Ramos (cell line): ENCODE data around the gene LSAMP.

ENCODE experiments used
- in situ Hi-C: fragments of 300-500 bp; cut with MboI; formaldehyde crosslinking; loops from one replicate; pipeline ENCODE4 v1.14.3; 2022; ENCODE audit warnings: low sequenced_read_pairs; ENCODE audit not compliant: unreplicated experiment

LSAMP gene

DNA sequence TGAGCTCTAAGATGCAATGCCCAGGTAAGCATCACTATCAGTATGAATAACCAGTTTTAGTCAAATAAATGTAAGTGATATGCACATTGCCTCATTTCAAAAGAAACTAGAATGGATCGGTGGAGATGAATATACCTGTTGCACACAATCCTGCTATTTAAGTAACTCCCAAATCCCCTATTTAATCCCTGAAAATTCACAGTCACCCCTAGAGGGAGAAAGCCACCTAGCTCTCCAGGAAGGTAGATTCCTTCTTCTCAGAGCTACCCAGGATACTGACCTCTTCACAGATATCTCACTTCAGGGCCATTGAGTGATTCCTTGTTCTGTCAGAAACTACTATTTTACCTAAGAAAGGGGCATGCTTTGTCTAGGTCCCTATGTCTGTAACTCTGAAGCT is 11.7 kb downstream of the LSAMP start:
- in situ Hi-C loops, result no loop called here

DNA sequence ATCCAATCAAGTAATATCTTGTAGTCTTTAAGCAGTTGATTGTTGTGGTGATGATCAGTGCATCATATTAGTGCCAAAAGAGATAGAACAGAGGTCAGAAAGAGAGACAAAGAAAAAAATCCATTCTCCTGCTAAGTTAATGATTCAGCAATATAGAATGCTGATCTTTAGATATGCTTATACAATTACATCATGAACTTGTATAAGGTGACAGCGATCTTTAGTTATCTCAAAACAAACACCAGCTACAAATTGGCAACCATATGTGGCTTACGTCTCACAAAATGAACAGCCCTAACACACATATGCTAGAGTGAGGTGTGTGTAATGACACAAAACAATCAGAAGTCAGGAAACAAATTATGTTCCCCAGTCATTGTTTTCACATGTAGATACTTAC is 12.5 kb downstream of the LSAMP start:
- in situ Hi-C loops, result no loop called here

DNA sequence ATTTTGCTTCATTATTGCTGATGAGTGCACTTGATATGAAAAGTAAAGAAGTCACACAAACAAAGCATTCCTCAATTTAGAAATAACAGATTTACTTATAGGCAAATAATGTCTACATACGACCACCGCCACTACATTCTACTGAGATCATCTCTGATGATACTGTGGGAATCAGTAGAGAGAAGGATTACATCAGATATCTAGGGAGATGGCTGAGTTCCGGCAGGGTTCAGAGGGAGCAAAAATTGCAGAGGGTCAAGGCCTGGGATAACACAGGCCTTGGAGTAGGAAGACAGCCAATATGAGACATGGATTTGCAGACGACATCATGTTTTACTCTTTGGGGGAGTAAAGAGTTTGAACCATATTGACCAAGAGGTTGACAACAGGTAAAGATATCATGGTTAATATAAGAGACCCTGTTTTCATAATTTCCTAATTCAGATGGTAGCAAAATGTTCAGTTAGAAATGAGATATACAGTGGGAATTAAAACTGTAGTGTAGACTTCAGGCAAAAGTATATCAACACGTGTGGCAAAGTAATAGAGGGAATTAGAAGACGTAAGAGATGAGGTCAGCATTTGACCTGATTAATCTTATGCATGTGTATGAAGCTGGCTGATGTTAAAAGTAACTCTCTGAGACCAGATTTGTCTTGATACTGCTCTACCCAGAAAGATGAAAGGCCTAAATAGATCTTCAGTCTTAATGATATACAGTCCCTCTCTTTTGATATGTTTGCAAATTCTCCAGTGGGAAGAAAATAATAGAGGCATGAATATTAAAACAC is 15.6 kb downstream of the LSAMP start:
- in situ Hi-C loops, result no loop called here

DNA sequence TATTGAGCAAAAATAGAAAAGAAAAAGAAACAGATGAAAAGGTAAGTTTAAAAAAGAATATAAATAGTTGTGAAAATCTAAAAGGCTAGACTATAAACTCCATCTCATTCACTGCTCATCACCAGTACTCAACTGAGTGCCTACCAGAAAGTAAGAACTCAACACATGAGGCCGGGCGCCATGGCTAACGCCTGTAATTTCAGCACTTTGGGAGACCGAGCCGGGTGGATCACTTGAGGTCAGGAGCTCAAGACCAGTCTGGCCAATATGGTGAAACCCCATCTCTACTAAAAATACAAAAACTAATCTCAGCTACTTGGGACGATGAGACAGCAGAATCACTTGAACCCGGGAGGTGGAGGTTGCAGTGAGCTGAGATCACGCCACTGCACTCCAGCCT is 19.3 kb downstream of the LSAMP start:
- in situ Hi-C loops, result no loop called here

DNA sequence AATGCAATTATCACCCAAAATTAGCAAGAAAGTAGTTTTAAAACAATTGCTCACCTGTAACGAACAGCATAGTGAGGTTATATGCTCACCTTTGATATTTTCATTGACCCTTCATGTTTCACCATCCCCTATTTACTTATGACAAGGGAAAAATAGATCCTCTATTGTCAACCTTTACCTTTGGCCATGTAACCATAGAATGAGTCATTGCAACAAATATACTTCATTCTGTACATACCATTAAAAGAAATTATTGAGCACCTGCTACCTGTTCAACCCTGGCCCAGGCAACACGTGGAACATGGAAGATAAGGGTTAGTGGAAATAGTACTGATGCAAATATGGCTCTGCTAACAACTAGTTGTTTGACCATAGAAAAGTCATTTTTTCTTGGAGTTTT is 20.2 kb downstream of the LSAMP start:
- in situ Hi-C loops, result no loop called here

DNA sequence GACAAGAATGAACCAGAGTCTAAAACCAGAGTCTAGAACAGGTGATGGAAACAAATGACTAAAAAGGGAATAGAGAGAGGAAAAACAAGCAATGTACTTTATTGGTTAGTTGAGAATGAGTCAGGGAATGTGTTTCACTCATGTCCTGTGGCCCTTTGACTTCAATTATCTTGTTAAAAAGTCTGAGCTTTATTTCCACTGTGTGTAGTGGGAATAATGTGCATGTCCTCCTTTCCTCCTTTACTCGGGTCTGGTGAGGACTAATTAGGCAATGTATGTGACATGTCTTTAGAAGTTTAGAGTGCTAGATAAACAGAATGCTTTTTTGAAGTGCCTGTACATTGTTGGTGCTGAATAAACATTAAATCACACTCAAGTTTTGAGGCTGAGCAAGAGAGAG is 21.3 kb downstream of the LSAMP start:
- in situ Hi-C loops, result no loop called here

DNA sequence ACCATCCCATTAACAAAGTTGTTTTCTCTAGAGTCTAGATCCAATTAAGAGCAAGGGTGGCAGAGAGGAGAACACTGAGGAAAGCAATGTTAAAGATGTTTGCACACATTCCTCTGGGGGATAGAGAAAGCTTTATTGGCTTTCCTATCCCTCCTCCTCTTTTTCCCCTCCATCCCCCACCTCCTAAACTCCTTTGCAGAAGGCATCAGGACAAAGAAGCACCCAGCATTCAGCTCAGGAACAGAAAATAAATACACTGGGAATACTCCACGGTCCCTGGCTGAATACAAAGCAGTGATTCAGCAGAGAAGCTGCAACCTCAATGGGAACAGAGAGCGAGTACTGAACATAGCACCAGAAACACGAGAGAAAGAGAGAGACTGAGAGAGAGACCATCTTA is 21.9 kb downstream of the LSAMP start:
- in situ Hi-C loops, result no loop called here

DNA sequence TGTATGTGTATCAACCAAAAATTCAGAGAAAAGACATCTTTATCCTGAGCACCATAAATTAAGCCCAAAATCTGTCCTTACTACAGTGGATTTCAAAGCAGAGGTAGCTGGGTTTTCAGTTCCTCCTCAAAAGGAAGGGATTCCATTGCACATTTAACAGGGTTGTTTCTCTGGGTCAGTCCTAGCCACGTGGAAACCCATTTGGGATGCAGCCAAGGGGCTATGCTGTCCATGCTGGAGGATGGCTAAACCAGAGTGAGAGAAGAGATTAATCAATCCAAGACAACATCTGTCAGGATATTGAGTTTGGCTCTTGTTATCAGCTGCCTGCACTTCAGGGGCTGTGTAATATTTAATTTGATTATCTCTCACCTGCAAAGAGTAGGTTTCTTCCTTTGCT is 28.1 kb downstream of the LSAMP start:
- in situ Hi-C loops, result no loop called here

DNA sequence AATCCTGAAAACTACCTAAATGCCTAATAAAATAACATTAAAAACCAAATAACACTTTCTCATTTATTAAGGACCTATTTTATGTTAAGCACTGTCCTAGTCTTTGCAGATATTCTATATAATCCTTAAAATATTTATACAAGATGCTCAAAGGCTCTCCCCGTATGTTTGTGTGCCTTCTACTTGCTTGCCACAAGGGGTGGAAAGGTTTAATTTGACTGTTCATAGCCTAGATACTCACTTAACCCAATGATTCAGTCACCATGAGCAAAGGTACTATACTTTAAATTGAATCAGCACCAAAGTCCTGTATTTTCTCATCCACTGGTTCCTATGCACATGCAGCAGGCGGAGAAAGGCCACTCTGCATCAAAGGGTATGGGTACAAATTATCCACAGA is 32.0 kb downstream of the LSAMP start:
- in situ Hi-C loops, result no loop called here

DNA sequence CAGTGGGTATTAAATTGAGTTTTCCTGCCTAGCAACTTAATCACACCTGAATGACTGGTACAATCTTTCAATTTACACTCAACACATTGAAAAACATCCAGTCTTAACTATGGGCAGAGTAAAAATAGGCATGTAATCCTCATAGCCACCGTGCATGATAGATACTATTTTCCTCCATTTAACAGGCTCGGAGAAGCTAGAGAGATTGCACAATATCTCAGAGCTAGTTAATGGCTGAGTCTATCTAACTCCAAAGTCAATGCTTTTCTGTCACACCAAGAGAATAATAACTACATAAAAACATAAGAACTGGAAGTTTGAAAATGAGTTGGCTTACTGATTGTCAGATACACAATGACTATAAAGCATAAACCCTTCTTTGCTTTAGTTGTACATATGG is 36.8 kb downstream of the LSAMP start:
- in situ Hi-C loops, result no loop called here

DNA sequence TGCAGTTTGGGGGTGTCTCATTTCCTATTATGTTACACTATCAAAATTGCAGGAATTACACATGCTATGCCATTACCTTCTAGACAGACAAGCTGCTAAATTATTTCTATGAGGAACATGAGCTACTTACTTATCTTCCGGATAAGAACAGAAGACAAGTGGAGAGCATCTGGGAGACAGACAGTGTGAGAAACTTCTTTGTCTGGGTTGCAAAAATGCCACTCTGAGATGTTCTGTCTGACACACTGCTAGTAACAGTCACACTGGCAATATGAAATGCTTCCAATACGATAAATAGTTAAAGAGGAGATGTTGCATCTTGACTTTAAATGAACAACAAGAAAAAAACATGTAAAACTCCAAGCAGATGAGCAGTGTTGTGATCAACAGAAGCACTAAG is 40.1 kb downstream of the LSAMP start:
- in situ Hi-C loops, result no loop called here

DNA sequence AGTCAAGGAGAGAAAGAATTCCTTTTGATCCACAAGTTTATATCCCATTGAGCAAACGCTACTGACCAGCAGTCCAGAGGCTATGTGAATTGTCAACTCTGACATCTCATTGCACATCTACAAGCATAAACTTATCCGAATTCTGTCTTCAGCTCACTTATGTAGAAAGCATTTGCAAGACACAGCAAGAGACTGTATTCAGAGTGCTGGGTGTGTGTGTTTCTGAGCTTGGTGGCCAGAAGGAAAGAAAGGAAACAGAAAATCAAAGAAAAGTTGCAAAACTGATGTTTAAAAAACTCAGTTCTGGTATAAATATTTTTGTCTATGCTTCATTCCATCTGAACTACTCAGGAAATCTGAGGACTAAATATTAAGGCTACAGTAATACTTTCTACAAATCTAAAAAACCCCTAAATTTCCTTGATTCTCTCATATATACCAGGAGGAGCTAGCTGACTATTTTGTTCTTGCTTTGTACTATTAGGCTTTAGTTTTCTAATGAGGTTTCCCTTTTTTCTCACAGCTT is 45.5 kb downstream of the LSAMP start:
- in situ Hi-C loops, result no loop called here

DNA sequence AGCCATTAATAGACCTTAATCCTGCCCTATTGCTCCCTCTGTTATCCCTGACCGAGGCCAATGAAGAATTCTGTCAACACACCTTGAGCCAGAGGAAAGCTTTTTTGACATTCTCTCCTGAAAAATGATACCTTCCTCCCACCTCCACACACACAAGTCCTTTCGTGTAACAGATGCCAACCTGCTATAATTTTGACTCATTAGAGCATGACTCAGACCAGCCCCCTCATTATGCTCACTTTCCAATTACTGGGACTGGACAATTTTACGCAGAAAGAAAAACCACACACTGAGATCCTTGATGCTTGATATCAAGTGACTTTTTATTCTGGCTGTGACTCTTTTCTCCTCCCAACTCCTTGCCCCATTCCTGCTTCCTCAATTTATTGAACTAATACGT is 50.9 kb downstream of the LSAMP start:
- in situ Hi-C loops, result no loop called here

DNA sequence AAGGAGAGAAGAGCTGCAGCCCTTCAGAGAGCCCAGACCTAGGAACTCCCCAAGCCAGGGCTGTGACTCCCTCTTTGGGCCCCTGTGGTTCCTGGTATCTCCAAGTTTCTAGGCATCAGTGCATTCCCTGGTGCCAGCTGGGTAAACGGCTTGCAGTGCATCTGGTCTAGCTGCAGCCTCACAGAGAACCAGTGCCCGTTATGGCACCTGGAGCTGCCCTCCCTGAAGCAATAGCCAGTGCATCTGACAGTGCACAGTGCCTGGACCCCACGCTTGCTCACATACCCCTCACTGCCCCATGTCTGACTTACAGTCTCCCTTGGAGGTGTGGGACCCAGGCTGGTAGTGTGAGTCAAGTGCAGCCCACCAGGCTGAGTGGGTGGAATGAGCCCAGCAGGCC is 52.1 kb downstream of the LSAMP start:
- in situ Hi-C loops, result no loop called here

DNA sequence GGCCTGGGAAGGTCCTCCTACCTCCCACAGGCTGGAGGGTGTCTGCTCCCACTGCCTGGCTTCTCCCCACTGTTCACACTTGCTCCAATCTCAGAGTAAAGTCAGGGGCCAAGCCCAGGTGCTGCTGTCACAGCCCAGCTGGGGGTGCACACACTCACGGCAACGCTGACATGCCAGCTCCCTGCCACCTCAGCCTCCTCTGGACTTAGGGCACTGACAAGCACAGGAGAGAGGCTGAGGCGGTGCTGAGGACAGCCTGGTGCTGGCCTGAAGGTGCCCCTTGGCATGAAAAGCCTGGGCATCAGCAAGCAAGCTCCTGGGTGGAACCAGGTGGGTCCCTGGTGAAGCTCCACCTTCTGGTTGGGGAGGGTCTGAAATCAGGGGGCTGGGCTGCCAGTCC is 53.0 kb downstream of the LSAMP start:
- in situ Hi-C loops, result no loop called here

DNA sequence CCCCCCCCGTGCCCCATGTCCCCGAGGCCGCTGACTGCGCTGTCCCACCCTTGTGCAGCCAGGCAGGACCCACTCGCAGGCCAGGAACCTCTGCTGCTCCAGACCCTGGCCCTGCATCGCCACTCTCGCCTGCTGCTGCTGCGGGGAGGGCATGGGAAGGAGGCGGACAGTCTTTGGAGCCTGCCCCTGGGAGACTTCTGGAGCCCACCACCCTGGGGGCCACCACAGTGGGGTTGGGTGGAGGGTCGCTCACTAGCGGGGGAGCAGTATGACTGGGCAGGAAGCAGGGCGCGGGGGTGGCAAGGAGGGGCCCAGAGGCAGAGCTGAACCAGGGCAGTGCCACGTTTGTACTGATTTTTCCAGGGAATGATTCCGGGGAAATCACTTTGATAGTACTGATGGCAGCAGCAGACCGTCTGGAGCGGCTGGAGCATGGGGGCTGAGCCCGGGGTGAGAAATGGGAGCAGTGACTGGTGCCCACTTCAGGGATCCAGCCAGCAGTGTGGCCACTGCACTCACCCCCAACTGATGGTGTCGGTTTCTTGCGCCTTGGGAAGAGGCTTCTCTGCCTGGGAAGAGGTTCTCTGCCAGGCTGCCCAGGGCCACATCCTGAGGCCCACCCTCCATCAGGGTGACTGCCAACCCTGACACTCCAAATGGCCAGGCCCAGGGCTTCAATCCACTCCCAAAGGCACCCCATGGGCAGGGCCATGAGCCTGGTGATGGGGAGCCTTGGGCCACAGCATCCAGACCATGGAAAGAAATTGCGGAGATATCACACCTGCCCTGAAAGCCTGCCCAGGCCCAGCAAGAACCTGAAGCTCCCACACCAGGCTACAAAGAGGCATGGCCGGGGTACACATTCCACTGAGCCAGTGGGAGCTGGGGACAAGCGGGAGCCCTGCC is 53.7 kb downstream of the LSAMP start:
- in situ Hi-C loops, result no loop called here

DNA sequence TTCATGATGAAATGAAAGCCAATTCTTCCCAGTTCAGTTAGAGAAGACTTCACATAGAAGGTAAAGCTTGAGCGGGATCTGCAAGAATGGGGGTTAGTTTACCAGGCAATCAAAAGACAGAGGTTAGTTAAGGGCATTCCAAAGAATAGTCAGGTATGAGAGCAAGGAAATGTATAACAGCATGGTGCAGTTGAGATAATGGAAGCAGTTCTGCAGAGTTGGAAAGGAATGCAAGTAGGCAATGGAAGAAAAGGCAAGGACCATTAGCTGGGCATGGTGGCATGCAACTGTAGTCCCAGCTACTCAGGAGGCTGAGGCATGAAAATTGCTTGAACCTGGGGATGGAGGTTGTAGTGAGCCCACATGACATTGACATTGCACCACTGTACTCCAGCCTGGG is 55.0 kb downstream of the LSAMP start:
- in situ Hi-C loops, result no loop called here

DNA sequence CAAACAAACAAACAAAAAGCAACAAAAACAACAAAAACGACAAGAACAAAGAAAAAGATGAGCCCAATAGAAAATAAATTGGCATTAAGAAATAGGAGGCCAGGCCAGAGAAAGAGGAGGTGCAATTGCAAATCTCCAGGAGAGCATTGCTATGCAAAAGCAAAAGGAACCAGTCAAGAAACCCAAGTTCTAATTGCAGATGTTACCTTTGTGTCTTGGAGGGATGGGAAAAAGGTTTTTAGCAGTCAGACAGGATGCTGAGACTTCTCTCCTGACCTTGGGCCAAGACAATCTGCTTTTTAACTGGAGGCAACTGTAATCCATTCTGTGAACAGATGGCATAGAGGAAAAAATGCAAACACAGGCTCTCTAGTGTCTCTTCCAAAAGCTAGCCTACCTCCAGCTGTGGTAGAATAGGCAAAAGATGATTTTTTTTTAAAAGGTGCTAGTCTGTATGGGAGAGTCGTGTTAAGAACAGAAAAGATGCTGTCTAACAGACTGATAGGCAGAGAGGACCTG is 56.4 kb downstream of the LSAMP start:
- in situ Hi-C loops, result no loop called here

DNA sequence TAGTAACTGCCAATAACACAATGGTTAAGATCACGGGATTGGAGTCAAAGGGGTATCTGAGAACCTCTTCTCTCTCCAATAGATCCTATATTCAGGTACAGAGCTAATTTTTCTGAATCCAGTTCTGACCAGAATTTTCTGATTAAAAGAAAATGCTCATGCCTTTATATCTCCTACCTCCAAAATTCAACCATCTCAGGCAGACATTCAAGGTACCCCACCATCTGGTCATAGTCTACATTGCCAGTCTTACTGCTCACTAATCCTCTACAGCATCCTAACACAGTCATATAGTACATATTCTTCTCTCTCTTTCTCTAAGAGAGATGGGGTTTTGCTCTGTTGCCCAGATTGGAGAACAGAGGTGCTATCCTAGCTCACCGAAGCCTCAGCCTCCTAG is 59.1 kb downstream of the LSAMP start:
- in situ Hi-C loops, result no loop called here

DNA sequence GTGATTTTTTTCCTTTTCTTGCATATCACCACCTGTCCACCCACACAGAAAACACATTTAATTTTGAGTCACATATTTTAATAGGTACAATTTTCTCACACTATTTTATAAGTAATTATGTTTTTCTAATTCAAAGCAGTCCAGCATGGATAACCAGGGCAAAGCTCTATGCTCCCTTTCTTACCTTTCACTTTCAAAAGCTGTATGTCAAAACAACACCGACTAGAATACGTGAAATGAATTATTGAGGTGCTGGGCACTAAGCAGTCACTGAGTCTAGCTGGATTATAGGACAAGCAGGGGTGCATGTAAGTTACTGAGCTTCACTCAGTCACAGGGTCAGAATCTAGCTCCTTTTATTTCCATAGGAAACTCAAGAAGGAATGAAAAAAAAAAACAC is 60.6 kb downstream of the LSAMP start:
- in situ Hi-C loops, result no loop called here

DNA sequence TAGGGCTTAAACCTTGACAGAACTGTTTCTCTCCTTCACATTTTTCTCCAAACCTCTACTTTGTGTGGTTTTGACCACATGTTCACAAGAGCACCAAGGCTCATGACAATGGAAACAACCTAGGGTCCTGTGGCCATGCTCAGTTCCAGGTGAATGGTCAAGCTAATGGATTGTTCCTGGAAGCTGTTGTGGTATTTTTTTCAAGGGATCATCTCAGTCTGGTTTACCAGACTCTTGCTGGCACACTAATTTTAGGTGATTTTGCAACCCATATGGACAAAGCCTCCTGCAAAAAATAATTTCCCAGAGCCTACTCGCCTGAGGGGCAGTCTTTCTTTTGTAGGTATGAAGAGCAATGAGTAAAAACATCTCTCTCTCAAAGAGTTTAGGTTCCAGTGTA is 67.2 kb downstream of the LSAMP start:
- in situ Hi-C loops, result no loop called here
